Testis (tissue), 2 donors: ENCODE measurements around the gene PSG7.
"Not testable (repeated sequence)": the region's sequence is repeated elsewhere in the genome, so short reads cannot be mapped to it uniquely, and the experiment has no call there.

Experiments used
- POLR2A ChIP-seq: fragments of 450-650 bp; IDR thresholded peaks from one replicate; pipeline ENCODE4 v1.6.1; 2017; ENCODE audit warnings: antibody characterized with exemption, mild to moderate bottlenecking, moderate library complexity
- TF ChIP-seq, protein P1 (sequence below), 3 experiments: fragments of 450-650 bp in 2 of 3; fragments of 200-600 bp in 1 of 3; sonication (generic) in 1 of 3; IDR thresholded peaks; one replicate each; pipeline ENCODE4 v1.5.1; 2016 to 2019; ENCODE audit warnings: antibody characterized with exemption in 3 of 3, mild to moderate bottlenecking in 2 of 3, moderate library complexity in 1 of 3

DNA sequence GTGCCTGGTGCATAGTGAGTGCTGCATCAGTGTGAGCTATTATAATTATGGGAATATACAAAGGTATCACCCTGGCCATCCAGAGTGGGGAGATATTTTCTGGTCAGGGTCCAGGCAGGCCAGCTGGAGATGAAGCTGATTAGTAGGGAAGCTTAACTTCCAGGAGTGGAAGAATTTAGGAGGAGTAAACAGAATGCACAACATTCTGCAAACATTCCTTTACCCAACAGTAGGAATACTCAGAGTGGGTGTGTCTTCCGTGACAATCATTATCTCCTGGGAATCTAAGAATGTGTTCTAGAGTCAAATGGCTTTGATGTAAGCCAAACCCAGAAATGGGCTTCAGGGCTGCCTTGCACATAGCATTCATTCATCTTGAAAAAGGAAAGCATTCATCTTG is 38.4 kb downstream of the PSG7 start:
- TF ChIP-seq, protein P1, sequence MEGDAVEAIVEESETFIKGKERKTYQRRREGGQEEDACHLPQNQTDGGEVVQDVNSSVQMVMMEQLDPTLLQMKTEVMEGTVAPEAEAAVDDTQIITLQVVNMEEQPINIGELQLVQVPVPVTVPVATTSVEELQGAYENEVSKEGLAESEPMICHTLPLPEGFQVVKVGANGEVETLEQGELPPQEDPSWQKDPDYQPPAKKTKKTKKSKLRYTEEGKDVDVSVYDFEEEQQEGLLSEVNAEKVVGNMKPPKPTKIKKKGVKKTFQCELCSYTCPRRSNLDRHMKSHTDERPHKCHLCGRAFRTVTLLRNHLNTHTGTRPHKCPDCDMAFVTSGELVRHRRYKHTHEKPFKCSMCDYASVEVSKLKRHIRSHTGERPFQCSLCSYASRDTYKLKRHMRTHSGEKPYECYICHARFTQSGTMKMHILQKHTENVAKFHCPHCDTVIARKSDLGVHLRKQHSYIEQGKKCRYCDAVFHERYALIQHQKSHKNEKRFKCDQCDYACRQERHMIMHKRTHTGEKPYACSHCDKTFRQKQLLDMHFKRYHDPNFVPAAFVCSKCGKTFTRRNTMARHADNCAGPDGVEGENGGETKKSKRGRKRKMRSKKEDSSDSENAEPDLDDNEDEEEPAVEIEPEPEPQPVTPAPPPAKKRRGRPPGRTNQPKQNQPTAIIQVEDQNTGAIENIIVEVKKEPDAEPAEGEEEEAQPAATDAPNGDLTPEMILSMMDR (IDR thresholded peaks at IDR 0.05), result not testable (repeated sequence)
- TF ChIP-seq POLR2A, result not testable (repeated sequence)
